HFFc6 (cell line): ENCODE results near the gene VGLL4. TPM values are rescaled to one million over a fixed set of nuclear protein-coding genes. Genes with fewer than 3 reads are reported as not detected.
"Not testable (repeated sequence)": the region's sequence is repeated elsewhere in the genome, so short reads cannot be mapped to it uniquely, and the experiment has no call there.

Source experiments
- DNase-seq: peaks from one replicate; pipeline ENCODE4 v3.0.0-alpha.2; 2018
- H3K27ac Mint-ChIP-seq: 2 replicates; pipeline ENCODE4 v1.8.0; 2020; ENCODE audit warnings: mild to moderate bottlenecking, mixed read lengths
- H3K27me3 Mint-ChIP-seq: 2 replicates; pipeline ENCODE4 v1.8.0; 2021; ENCODE audit warnings: mild to moderate bottlenecking, moderate library complexity, mixed read lengths; ENCODE audit not compliant: insufficient read depth
- H3K36me3 Mint-ChIP-seq: 2 replicates; pipeline ENCODE4 v1.8.0; 2021; ENCODE audit warnings: low read depth, mixed read lengths
- H3K4me1 Mint-ChIP-seq: 2 replicates; pipeline ENCODE4 v1.8.0; 2020; ENCODE audit warnings: low read depth, mixed read lengths
- H3K4me3 Mint-ChIP-seq: 2 replicates; pipeline ENCODE4 v1.8.0; 2020; ENCODE audit warnings: mild to moderate bottlenecking, moderate library complexity, mixed read lengths
- H3K9me3 Mint-ChIP-seq: 2 replicates; pipeline ENCODE4 v1.8.0; 2020; ENCODE audit warnings: mild to moderate bottlenecking, mixed read lengths
- CTCF ChIP-seq: fragments of 200-600 bp; sonication (generic); IDR thresholded peaks from 2 replicates; pipeline ENCODE4 v1.5.0; 2021; ENCODE audit warnings: antibody characterized with exemption, mild to moderate bottlenecking
- total RNA-seq, 6 experiments: library from RNA; stranded (reverse); fragmentation: NEBNext Ultra II Directional; extraction: Animal tissue kit (Norgen Biotek cat#: 25700); gene quantifications; 2 replicates in 1 of 6; 3 replicates in 5 of 6; pipeline ENCODE4 v1.2.3, GENCODE V29; 2021

VGLL4 gene
- total RNA-seq, 6 experiments from 2014 or later, result 31.6 to 42.2 (median 33.8) TPM

DNA sequence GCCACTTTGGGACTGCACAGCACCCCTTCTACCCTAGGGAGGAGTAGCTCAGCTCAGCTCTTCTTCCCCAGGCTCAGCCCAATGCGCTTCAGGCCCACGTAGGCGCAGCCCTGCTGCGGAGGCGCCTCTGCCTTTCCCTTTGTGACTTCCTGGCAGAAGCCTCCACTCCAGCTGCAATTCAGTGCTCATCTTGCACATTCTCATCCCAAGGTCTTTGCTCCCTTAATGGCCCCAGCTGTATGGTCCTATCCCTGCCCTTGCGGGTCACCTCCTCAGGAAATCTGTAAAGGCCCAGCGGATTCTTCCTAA lies 109.0 kb downstream of the VGLL4 start:
- no peak for TF ChIP-seq CTCF
- no peak overlapping the region for H3K4me3 Mint-ChIP-seq
- no peaks in the 10 kb centered on the region for H3K27me3 Mint-ChIP-seq
- H3K36me3 Mint-ChIP-seq, result peaks cover 5% of the 10 kb centered on the region
- no peaks in the 10 kb centered on the region for H3K9me3 Mint-ChIP-seq
- H3K4me1 Mint-ChIP-seq, result peaks cover 40% of the 10 kb centered on the region
- DNase-seq, result no peak
- no peak overlapping the region for H3K27ac Mint-ChIP-seq

DNA sequence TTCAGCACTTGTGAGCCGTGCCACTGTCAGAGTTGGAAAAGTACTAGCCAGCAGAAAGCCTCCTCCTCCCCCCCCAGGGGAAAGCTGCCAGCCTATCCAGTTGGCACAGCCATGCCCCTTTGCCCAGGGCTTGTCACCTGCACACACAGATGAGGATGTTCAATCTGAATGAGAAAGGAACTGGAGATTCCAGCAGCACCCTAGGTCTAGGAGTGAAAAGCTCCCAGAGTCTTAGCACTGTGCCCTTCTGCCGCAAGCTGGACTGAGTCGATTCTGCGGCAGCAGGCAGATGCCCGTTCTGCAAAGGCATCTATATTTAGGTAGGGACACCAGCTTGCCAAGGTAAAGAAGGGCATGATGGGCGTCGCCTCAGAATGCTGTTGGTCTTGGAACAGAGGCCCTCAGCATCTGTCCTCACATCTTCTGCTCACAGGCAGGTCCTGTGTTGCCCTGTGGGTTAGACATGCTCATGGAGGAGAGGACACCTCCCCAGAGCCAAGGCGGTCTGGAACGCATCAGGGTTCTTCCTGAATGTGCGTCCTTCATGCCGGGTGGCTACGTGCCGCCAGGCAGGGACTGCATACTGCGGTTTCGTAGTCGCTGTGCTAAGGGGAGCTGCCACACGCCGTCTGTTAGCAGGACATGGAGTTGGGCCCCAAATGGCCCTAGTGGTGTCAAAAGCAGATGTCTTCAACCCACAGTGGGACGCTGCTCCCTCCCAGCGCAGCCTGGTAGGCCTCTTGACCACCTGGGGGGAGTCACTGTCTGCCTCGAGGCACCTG lies 109.5 kb downstream of the VGLL4 start:
- Mint-ChIP-seq H3K27ac (no peak overlapping the region), H3K27me3 (no peaks in the 10 kb centered on the region), H3K4me3 (no peak overlapping the region), H3K36me3 (peaks cover 5% of the 10 kb centered on the region), H3K9me3 (no peaks in the 10 kb centered on the region), H3K4me1 (peaks cover 45% of the 10 kb centered on the region)
- no peak for TF ChIP-seq CTCF
- DNase-seq, result no peak

- no peak for TF ChIP-seq CTCF
- H3K4me1 Mint-ChIP-seq, result peaks cover 54% of the 10 kb centered on the region
Observed at GRCh38 chr3:11532931-11533391, 110.8 kb downstream of the VGLL4 start.

GRCh38 chr3:11530153-11530721 lies 113.5 kb downstream of the VGLL4 start:
- peaks cover 55% of the 10 kb centered on the region for H3K4me1 Mint-ChIP-seq
- peak overlapping the region; percentile 82 for H3K27ac Mint-ChIP-seq
- TF ChIP-seq CTCF, result peak; percentile 43; the same call in 1 of the 2 replicates
- H3K9me3 Mint-ChIP-seq, result no peaks in the 10 kb centered on the region
- peaks cover 16% of the 10 kb centered on the region for H3K36me3 Mint-ChIP-seq
- DNase-seq, result peak; percentile 98
- H3K27me3 Mint-ChIP-seq, result no peaks in the 10 kb centered on the region; the same call in 1 of the 2 replicates
- peak overlapping the region; percentile 69 for H3K4me3 Mint-ChIP-seq

More at GRCh38 chr3:11532931-11533391, 110.8 kb downstream of the VGLL4 start:
- DNase-seq, result no peak
- Mint-ChIP-seq H3K9me3 (no peaks in the 10 kb centered on the region), H3K27me3 (no peaks in the 10 kb centered on the region; the same call in 1 of the 2 replicates), H3K27ac (no peak overlapping the region), H3K36me3 (peaks cover 8% of the 10 kb centered on the region), H3K4me3 (no peak overlapping the region)

DNA sequence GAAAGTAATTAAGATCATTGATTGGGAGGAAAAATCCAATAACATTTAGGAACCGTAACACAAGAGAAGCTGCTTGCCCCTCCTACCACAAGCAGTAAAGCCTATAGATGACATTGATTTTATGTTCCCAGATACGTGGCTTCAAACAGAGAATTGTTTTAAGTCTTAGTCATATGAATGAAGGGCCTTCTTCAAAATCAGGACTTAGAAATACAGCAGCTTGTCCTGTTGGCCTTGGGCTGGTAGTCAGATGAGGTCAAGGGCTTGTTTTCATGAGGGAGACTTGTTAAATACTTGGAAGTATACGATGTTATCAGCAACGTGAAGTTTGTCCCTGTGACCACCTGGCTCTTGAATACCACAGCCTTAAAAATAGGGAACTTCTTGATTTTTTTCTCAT lies 114.4 kb downstream of the VGLL4 start:
- Mint-ChIP-seq H3K9me3 (no peaks in the 10 kb centered on the region), H3K4me1 (peaks cover 55% of the 10 kb centered on the region), H3K27me3 (no peaks in the 10 kb centered on the region; the same call in 1 of the 2 replicates), H3K36me3 (peaks cover 16% of the 10 kb centered on the region), H3K4me3 (no peak overlapping the region), H3K27ac (peak overlapping the region; percentile 82)
- no peak for DNase-seq
- TF ChIP-seq CTCF, result no peak

DNA sequence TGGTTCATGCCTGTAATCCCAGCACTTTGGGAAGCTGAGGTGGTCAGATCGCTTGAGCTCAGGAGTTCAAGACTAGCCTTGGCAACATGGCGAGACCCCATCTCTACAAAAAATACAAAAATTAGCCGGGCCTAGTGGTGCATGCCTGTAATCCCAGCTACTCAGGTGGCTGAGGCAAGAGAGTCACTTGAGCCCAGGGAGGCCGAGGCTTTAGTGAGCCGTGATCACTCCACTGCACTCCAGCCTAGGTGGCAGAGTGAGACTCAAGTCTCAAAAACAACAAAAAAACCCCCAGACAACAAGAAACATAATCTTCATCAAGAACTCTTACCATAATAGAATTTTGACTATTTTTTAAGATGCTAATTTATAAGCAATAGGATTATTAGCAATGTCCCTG lies 117.6 kb downstream of the VGLL4 start:
- Mint-ChIP-seq H3K4me1 (peaks cover 61% of the 10 kb centered on the region), H3K36me3 (peaks cover 11% of the 10 kb centered on the region)
- H3K9me3 Mint-ChIP-seq, H3K27ac Mint-ChIP-seq, DNase-seq, H3K4me3 Mint-ChIP-seq, H3K27me3 Mint-ChIP-seq: not testable (repeated sequence)
